Subcutaneous abdominal adipose tissue (tissue), 5 donors: Measurements from ENCODE around the gene MAST3.

Experiments
- H3K27ac ChIP-seq: one replicate; pipeline ENCODE4 v1.7.0; 2013; ENCODE audit warnings: low read depth, mild to moderate bottlenecking, inconsistent platforms, low read length, moderate library complexity
- H3K27me3 ChIP-seq, 5 donors: one replicate each; pipeline ENCODE4 v1.7.0; 2013; ENCODE audit warnings: low read length in 5 of 5, inconsistent platforms in 1 of 5; ENCODE audit not compliant: control insufficient read depth in 5 of 5, insufficient read depth in 4 of 5
- H3K36me3 ChIP-seq, 5 donors: one replicate each; pipeline ENCODE4 v1.7.0; 2013; ENCODE audit warnings: low read length in 5 of 5; ENCODE audit not compliant: control insufficient read depth in 5 of 5, insufficient read depth in 5 of 5
- H3K4me1 ChIP-seq, 5 donors: one replicate each; pipeline ENCODE4 v1.7.0; 2013; ENCODE audit warnings: low read length in 5 of 5, mild to moderate bottlenecking in 3 of 5, moderate library complexity in 1 of 5; ENCODE audit not compliant: control insufficient read depth in 5 of 5, insufficient read depth in 5 of 5
- H3K4me3 ChIP-seq, 5 donors: one replicate each; pipeline ENCODE4 v1.7.0; 2013; ENCODE audit warnings: low read length in 5 of 5, low read depth in 1 of 5
- H3K9ac ChIP-seq, 5 donors: one replicate each; pipeline ENCODE4 v1.7.0; 2013; ENCODE audit warnings: low read length in 5 of 5, mild to moderate bottlenecking in 4 of 5, moderate library complexity in 3 of 5
- H3K9me3 ChIP-seq, 5 donors: one replicate each; pipeline ENCODE4 v1.7.0; 2013; ENCODE audit warnings: low read length in 5 of 5; ENCODE audit not compliant: control insufficient read depth in 5 of 5
- donor health status: healthy.
- donor health status: healthy.
- donor health status: healthy.
- donor health status: healthy.
- donor health status: healthy.

Gene MAST3

DNA sequence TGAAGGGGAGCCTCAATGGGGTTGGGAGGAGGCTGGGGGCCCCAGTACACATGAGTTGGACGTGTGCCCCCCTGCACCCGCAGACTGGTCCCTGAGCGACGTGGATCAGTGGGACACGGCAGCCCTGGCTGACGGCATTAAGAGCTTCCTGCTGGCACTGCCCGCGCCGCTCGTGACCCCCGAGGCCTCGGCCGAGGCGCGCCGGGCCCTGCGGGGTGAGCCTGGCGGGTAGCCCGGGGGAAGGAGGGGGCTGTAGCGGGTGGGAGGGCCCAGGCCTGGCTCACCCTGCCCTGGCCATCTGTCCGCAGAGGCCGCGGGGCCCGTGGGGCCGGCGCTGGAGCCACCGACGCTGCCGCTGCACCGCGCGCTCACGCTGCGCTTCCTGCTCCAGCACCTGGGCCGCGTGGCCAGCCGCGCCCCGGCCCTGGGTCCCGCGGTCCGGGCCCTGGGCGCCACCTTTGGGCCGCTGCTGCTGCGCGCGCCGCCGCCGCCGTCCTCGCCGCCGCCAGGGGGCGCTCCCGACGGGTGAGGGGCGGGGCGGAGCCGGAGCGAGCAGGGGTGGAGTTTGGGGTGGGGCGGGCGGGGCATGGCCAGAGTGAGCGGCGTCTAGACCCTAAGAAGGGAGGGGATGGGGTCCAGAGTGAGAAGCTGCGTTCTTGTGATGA lies 63.5 kb downstream of the MAST3 start:
- Histone ChIP-seq H3K9ac (peak overlapping the region in 4 of 5 donors; percentile 56 to 76 (median 66)), H3K27ac (peak overlapping the region; percentile 23), H3K4me3 (peak overlapping the region; percentile 50 to 81 (median 69))

GRCh38 chr19:18161636-18162002 lies 64.0 kb downstream of the MAST3 start:
- Histone ChIP-seq H3K36me3 (peaks cover 0 to 27% (median 23%) of the 10 kb centered on the region in 5 donors), H3K9me3 (no peaks in the 10 kb centered on the region), H3K4me1 (peaks cover 7 to 26% (median 24%) of the 10 kb centered on the region in 5 donors), H3K27me3 (no peaks in the 10 kb centered on the region), H3K9ac (peak overlapping the region in 2 of 5 donors; percentile 26 to 62), H3K4me3 (peak overlapping the region; percentile 45 to 81 (median 69)), H3K27ac (no peak overlapping the region)

More for the DNA sequence above, 63.5 kb downstream of the MAST3 start:
- Histone ChIP-seq H3K36me3 (peaks cover 0 to 25% (median 23%) of the 10 kb centered on the region in 5 donors), H3K9me3 (no peaks in the 10 kb centered on the region), H3K27me3 (no peaks in the 10 kb centered on the region), H3K4me1 (peaks cover 8 to 31% (median 28%) of the 10 kb centered on the region in 5 donors)

DNA sequence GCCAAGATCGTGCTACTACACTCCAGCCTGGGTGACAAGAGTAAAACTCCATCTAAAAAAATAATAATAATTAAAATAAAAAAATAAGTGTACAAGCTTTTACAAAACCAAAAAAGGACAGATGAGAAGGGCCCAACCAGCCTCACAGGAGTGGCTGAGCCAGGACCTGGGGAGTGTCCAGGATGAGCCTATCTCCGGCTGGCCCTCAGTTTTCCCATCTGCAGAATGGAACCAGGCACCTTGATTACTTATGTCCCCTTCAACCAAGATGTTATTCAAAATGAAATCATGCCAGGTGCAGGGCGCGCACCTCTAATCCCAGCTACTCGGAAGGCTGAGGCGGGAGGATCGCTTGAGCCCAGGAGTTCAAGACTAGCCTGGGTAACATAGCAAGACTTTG lies 66.5 kb downstream of the MAST3 start:
- H3K9ac ChIP-seq = no peak overlapping the region
- no peaks in the 10 kb centered on the region for H3K9me3 ChIP-seq
- H3K4me1 ChIP-seq = peaks cover 3 to 16% (median 14%) of the 10 kb centered on the region in 5 donors
- peaks cover 0 to 47% (median 37%) of the 10 kb centered on the region in 5 donors for H3K36me3 ChIP-seq
- no peak overlapping the region for H3K27ac ChIP-seq
- no peaks in the 10 kb centered on the region for H3K27me3 ChIP-seq
- H3K4me3 ChIP-seq = no peak overlapping the region

DNA sequence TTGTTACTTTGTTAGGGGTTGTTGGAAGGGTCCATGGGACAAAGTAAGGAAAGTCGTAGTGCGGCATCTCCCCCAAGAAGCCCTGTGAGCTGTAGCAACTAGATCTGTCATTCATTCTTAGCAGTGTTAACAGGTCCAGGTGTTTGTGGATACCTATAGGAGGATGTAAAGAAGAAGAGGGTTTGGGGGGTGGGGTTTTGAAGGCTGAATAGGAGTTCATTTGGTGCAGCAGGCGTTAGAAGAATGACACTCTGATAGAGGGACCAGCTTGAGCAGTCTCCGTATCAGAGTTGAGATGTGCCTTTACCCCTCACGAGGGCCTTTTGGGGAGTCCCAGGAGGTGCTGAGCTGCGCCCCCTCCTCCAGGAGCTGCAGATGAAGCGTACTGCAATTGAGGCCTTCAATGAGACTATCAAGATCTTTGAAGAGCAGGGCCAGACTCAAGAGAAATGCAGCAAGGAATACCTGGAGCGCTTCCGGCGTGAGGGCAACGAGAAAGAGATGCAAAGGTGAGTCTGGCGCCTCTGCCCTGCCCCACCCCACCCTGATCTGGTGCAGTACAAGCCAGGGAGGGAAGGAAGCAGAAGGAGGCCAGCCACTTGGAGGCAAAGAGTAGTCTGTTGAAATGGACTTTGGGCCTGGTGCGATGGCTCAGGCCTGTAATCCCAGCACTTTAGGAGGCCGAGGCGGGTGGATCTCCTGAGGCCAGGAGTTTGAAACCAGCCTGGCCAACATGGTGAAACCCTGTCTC lies 68.4 kb downstream of the MAST3 start:
- Histone ChIP-seq H3K4me3 (no peak overlapping the region), H3K4me1 (peaks cover 3 to 20% (median 16%) of the 10 kb centered on the region in 5 donors), H3K27ac (no peak overlapping the region), H3K9me3 (no peaks in the 10 kb centered on the region), H3K36me3 (peaks cover 0 to 52% (median 40%) of the 10 kb centered on the region in 5 donors), H3K27me3 (no peaks in the 10 kb centered on the region), H3K9ac (no peak overlapping the region)

DNA sequence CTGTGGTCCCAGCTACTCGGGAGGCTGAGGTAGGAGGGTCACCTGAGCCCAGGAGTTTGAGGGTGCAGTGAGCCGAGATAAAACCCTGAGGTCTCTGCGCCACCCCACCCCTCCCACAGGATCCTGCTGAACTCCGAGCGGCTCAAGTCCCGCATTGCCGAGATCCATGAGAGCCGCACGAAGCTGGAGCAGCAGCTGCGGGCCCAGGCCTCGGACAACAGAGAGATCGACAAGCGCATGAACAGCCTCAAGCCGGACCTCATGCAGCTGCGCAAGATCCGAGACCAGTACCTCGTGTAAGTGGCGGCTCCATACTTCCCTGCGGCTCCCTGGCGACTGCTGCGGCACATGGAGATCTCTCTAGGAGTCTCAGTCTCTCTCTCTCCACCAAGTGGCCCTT lies 69.4 kb downstream of the MAST3 start:
- H3K9me3 ChIP-seq = no peaks in the 10 kb centered on the region
- H3K27ac ChIP-seq = no peak overlapping the region
- H3K4me3 ChIP-seq = no peak overlapping the region
- H3K9ac ChIP-seq = no peak overlapping the region
- peaks cover 2 to 22% (median 15%) of the 10 kb centered on the region in 5 donors for H3K4me1 ChIP-seq
- no peaks in the 10 kb centered on the region for H3K27me3 ChIP-seq
- H3K36me3 ChIP-seq = peaks cover 0 to 51% (median 40%) of the 10 kb centered on the region in 5 donors

GRCh38 chr19:18167975-18168645 lies 70.5 kb downstream of the MAST3 start:
- Histone ChIP-seq H3K4me1 (peaks cover 2 to 31% (median 20%) of the 10 kb centered on the region in 5 donors), H3K4me3 (no peak overlapping the region), H3K27me3 (no peaks in the 10 kb centered on the region), H3K9ac (no peak overlapping the region), H3K27ac (no peak overlapping the region), H3K36me3 (peaks cover 0 to 43% (median 33%) of the 10 kb centered on the region in 5 donors), H3K9me3 (no peaks in the 10 kb centered on the region)

DNA sequence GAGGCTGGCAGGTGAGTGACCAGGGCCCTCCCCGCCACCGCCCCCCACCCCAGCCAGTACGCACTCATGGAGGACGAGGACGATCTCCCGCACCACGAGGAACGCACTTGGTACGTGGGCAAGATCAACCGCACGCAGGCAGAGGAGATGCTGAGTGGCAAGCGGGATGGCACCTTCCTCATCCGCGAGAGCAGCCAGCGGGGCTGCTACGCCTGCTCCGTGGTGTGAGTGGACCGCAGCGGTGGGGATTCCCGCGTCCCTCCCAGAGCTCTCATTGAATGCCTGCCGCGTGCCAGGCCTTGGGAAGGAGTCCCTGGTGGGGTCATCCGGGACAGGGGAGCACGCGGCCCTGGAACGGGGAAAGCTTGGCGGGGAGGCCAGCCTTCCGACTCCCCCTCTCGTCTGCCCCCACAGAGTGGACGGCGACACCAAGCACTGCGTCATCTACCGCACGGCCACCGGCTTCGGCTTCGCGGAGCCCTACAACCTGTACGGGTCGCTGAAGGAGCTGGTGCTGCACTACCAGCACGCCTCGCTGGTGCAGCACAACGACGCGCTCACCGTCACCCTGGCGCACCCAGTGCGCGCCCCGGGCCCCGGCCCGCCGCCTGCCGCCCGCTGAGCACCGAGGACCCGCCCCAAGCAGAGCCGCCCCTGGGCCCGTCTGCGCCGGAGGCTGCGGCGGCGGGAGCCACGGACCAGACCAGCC lies 71.2 kb downstream of the MAST3 start:
- H3K9me3 ChIP-seq = no peaks in the 10 kb centered on the region
- H3K9ac ChIP-seq = no peak overlapping the region
- no peak overlapping the region for H3K27ac ChIP-seq
- H3K4me3 ChIP-seq = no peak overlapping the region
- H3K27me3 ChIP-seq = no peaks in the 10 kb centered on the region
- peaks cover 2 to 38% (median 26%) of the 10 kb centered on the region in 5 donors for H3K4me1 ChIP-seq
- H3K36me3 ChIP-seq = peaks cover 0 to 38% (median 28%) of the 10 kb centered on the region in 5 donors

DNA sequence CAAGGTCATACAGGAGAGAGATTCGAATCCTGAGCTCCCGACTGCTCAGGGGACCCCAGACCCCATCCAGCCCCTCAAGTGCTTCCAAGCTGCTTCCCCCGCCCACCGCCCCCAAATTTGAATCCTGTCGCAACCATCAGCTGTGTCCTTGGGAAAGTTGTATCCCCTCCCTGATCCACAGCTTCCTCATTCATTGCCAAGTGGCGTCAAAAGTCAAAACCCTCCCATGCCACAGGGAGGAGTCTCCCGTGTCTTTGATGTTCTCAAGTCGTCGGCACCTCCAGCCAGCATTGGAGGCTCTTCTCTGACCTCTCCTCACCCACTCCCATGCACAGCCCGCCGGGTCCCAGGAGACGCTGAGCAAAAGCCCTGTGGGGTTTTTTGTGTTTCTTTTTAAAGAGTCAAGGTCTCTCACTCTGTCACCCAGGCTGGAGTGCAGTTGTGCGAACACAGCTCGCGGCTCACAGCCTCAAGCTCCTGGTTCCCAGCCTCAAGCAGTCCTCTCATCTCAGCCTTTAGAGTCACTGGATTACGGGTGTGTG lies 73.2 kb downstream of the MAST3 start:
- no peaks in the 10 kb centered on the region for H3K27me3 ChIP-seq
- peak overlapping the region in 4 of 5 donors; percentile 26 to 69 (median 32) for H3K9ac ChIP-seq
- peak overlapping the region; percentile 74 for H3K27ac ChIP-seq
- H3K36me3 ChIP-seq = peaks cover 0 to 34% (median 23%) of the 10 kb centered on the region in 5 donors
- no peaks in the 10 kb centered on the region for H3K9me3 ChIP-seq
- H3K4me3 ChIP-seq = peak overlapping the region in 4 of 5 donors; percentile 19 to 35 (median 28)
- peaks cover 2 to 54% (median 39%) of the 10 kb centered on the region in 5 donors for H3K4me1 ChIP-seq

DNA sequence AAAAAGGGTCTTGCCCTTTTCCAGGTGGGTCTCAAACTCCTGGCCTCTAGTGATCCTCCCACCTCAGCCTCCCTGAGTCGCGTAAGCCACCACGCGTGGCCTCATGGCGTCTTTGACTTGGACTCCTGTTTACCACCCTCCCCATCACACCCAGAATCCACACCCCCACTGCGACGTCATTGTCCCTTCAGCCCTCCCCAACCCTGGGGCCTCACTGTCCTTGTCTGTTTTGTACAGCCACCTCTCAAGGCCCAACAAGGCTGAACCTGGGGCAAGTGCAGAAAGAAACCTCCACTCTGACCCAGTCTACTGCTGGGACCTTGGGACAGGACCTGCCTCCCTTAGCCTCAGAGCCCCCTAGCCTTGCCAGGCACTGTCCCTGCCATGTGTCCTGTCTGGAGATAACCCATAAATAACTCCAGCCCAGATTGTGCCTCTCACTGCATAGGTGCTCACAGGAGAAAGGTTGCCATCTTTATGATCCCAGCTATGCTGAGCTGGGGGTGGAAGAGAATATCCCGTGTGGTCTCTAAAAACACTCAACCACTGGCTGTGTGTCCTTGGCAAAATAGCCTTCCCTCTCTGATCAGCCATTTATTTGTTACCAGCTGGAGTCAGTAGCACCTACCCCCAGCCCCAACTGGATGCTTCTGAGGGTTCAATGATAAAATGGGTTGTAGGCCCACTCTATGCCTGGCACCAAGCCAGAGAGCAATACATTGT lies 74.2 kb downstream of the MAST3 start:
- peak overlapping the region; percentile 74 for H3K27ac ChIP-seq
- H3K4me1 ChIP-seq = peaks cover 2 to 54% (median 39%) of the 10 kb centered on the region in 5 donors

More for the DNA sequence above, 74.2 kb downstream of the MAST3 start:
- no peak overlapping the region for H3K4me3 ChIP-seq
- H3K9me3 ChIP-seq = no peaks in the 10 kb centered on the region
- H3K36me3 ChIP-seq = peaks cover 0 to 29% (median 17%) of the 10 kb centered on the region in 5 donors
- H3K27me3 ChIP-seq = no peaks in the 10 kb centered on the region
- H3K9ac ChIP-seq = no peak overlapping the region
